A549 (cell line): ENCODE results near the gene C1QTNF7. TPM values are rescaled to one million over a fixed set of nuclear protein-coding genes. Genes with fewer than 3 reads are reported as not detected.

Experiments used
- ATAC-seq, 2 experiments: fragments of 200-7000 bp in 1 of 2; fragments of >200 bp in 1 of 2; cut with Nextera tagmentation in 1 of 2; cut with Tn5 transposase in 1 of 2; 3 replicates each; pipeline versions ENCODE4 v1.8.0 to v1.9.1; 2018 to 2020; ENCODE audit warnings: mild to moderate bottlenecking in 1 of 2, moderate library complexity in 1 of 2
- CTCF ChIA-PET: fragments of 300-600 bp; sonication (Branson Sonifier 250); formaldehyde crosslinking; extraction: SDS; loops from one replicate; lab custom pipeline; 2021; ENCODE audit warnings: antibody characterized with exemption, inconsistent platforms; lab: Yijun Ruan, JAX
- POLR2A ChIA-PET: fragments of 350-600 bp; formaldehyde crosslinking; extraction: SDS; loops from one replicate; lab custom pipeline; 2021; ENCODE audit warnings: antibody characterized with exemption, inconsistent platforms; lab: Yijun Ruan, JAX
- DNase-seq, 2 experiments: peaks; one replicate each; pipeline versions ENCODE4 v3.0.0 to v3.0.0-alpha.2; 2011 to 2016; ENCODE audit warnings: low read depth in 1 of 2, low spot score in 1 of 2
- FAIRE-seq: peaks from 2 replicates; lab custom pipeline; 2011; peaks lifted over from hg19 to GRCh38; lab: Jason Lieb, UNC
- H3K27ac ChIP-seq, 2 experiments: fragments of >200 bp; sonication (Bioruptor Twin); formaldehyde crosslinking; 3 replicates each; pipeline ENCODE4 v1.5.1; 2016 to 2017
- H3K4me1 ChIP-seq: fragments of >200 bp; sonication (Bioruptor Twin); formaldehyde crosslinking; 3 replicates; pipeline ENCODE4 v1.6.1; 2016
- H3K4me2 ChIP-seq: fragments of >200 bp; sonication (Bioruptor Twin); formaldehyde crosslinking; 3 replicates; pipeline ENCODE4 v1.6.1; 2016
- H3K4me3 ChIP-seq: fragments of >200 bp; sonication (Bioruptor Twin); formaldehyde crosslinking; 3 replicates; pipeline ENCODE4 v1.5.1; 2016
- H3K9me3 ChIP-seq: fragments of >200 bp; sonication (Bioruptor Twin); formaldehyde crosslinking; 3 replicates; pipeline ENCODE4 v1.6.1; 2016
- ATOH8 ChIP-seq: fragments of 250-450 bp; sonication (Bioruptor Pico); IDR thresholded peaks from 2 replicates; pipeline ENCODE4 v1.5.0; 2020; ENCODE audit warnings: low read depth, mild to moderate bottlenecking, moderate library complexity
- CBX2 ChIP-seq: fragments of 200-600 bp; sonication (generic); IDR thresholded peaks from 2 replicates; pipeline ENCODE4 v1.6.1; 2016; ENCODE audit warnings: low read depth, mild to moderate bottlenecking, borderline replicate concordance
- CHD2 ChIP-seq: fragments of 150-350 bp; IDR thresholded peaks from 2 replicates; pipeline ENCODE4 v1.6.1; 2014; ENCODE audit warnings: low read length; ENCODE audit not compliant: partially characterized antibody
- EHMT2 ChIP-seq: fragments of 200-600 bp; sonication (generic); IDR thresholded peaks from 2 replicates; pipeline ENCODE4 v1.6.1; 2016; ENCODE audit warnings: antibody characterized with exemption, low read depth, mild to moderate bottlenecking, moderate library complexity
- ELK1 ChIP-seq: fragments of 150-350 bp; IDR thresholded peaks from 2 replicates; pipeline ENCODE4 v1.6.1; 2014; ENCODE audit warnings: low read depth, mild to moderate bottlenecking, low read length
- HDAC2 ChIP-seq: fragments of 200-600 bp; sonication (generic); IDR thresholded peaks from 2 replicates; pipeline ENCODE4 v1.6.1; 2016
- HMGXB4 ChIP-seq: fragments of 250-450 bp; sonication (Bioruptor Pico); IDR thresholded peaks from 2 replicates; pipeline ENCODE4 v1.5.0; 2021; ENCODE audit warnings: mild to moderate bottlenecking, moderate library complexity, borderline replicate concordance
- HOXA7 ChIP-seq: fragments of 250-450 bp; sonication (Bioruptor Pico); IDR thresholded peaks from 2 replicates; pipeline ENCODE4 v1.5.0; 2020; ENCODE audit warnings: mild to moderate bottlenecking, moderate library complexity
- JUNB ChIP-seq: fragments of >200 bp; sonication (Bioruptor Twin); formaldehyde crosslinking; IDR thresholded peaks from 2 replicates; pipeline ENCODE4 v1.6.1; 2016
- KDM5A ChIP-seq: fragments of 200-600 bp; sonication (generic); IDR thresholded peaks from 2 replicates; pipeline ENCODE4 v1.6.1; 2016; ENCODE audit warnings: antibody characterized with exemption, mild to moderate bottlenecking
- MAFK ChIP-seq: fragments of 450-650 bp; IDR thresholded peaks from 2 replicates; pipeline ENCODE4 v1.6.1; 2014; ENCODE audit not compliant: partially characterized antibody
- MAZ ChIP-seq: fragments of 150-350 bp; IDR thresholded peaks from 2 replicates; pipeline ENCODE4 v1.6.1; 2014; ENCODE audit warnings: antibody characterized with exemption, low read depth, low read length, borderline replicate concordance
- PHF8 ChIP-seq: fragments of 200-600 bp; sonication (generic); IDR thresholded peaks from 2 replicates; pipeline ENCODE4 v1.6.1; 2016; ENCODE audit warnings: low read depth, mild to moderate bottlenecking, antibody characterized with exemption, moderate library complexity, borderline replicate concordance
- POLR2A ChIP-seq: IDR thresholded peaks from 2 replicates; pipeline ENCODE4 v1.6.1; 2012; ENCODE audit warnings: mild to moderate bottlenecking, low read length
- POLR2AphosphoS2 ChIP-seq: conservative IDR thresholded peaks from 2 replicates; pipeline ENCODE4 v1.6.1; 2012; ENCODE audit warnings: low read length, improper control_type of control experiment, inconsistent platforms
- RFX5 ChIP-seq: fragments of 450-650 bp; IDR thresholded peaks from 2 replicates; pipeline ENCODE4 v1.7.1; 2014; ENCODE audit warnings: antibody characterized with exemption, mild to moderate bottlenecking, moderate library complexity
- TFCP2L1 ChIP-seq: fragments of 250-450 bp; sonication (Bioruptor Pico); IDR thresholded peaks from 2 replicates; pipeline ENCODE4 v1.5.0; 2021; ENCODE audit warnings: mild to moderate bottlenecking
- TP53 ChIP-seq: fragments of 250-450 bp; sonication (Bioruptor Pico); IDR thresholded peaks from 2 replicates; pipeline ENCODE4 v1.5.0; 2021; ENCODE audit warnings: mild to moderate bottlenecking, moderate library complexity
- ZC3H11A ChIP-seq: fragments of 450-650 bp; IDR thresholded peaks from 2 replicates; pipeline ENCODE4 v1.6.1; 2014; ENCODE audit warnings: antibody characterized with exemption, mild to moderate bottlenecking
- ZNF302 ChIP-seq: fragments of 250-450 bp; sonication (Bioruptor Pico); IDR thresholded peaks from 2 replicates; pipeline ENCODE4 v1.9.0; 2021; ENCODE audit warnings: inconsistent platforms, mild to moderate bottlenecking, moderate library complexity
- WGBS: methylation state at CpG from one replicate; pipeline ENCODE4 v1.1.6; 2017; ENCODE audit errors: missing lambda C conversion rate; 5-methylcytosine and 5-hydroxymethylcytosine counted together
- polyA plus RNA-seq, 4 experiments: library from polyadenylated mRNA; depleted of rRNA in 3 of 4; stranded (reverse); fragments of >200 nt; fragmentation: RNase III in 1 of 4; extraction: RNeasy Plus Mini Kit Qiagen cat#74134 plus additional on column Dnase treatment in 1 of 4; gene quantifications; 2 replicates in 3 of 4; 3 replicates in 1 of 4; pipeline ENCODE4 v1.2.3, GENCODE V29; 2011 to 2017
- small RNA-seq, 6 experiments: library from RNA; depleted of rRNA; stranded (forward); fragments of <200 nt; gene quantifications; one replicate each; pipeline ENCODE3, GENCODE V24; 2012

The C1QTNF7 gene
- polyA plus RNA-seq, 2 of the 4 experiments (the other 2 are of a cell fraction): not detected

GRCh38 chr4:15489551-15489950 is 61.7 kb downstream of the C1QTNF7 start (continued):
- TF ChIP-seq POLR2AphosphoS2 (no peak), ATOH8 (CRISPR knock-in tag) (no peak), HOXA7 (no peak), JUNB (no peak)

- Histone ChIP-seq H3K4me1 (no peaks in the 10 kb centered on the region), H3K27ac (no peak overlapping the region), H3K4me2 (no peak overlapping the region), H3K9me3 (peaks cover 13% of the 10 kb centered on the region; the same call in 1 of the 3 replicates), H3K4me3 (no peak overlapping the region)
- DNase-seq (no peak), FAIRE-seq (no peak), ATAC-seq (no peak)
- TF ChIP-seq PHF8 (no peak), MAFK (no peak), HMGXB4 (CRISPR knock-in tag) (no peak)
- ChIA-PET CTCF (interaction anchor here (1.3 kb wide), 1 partner anchor 286 kb away, joined by 3 read pairs; no protein-coding TSS in a partner anchor), POLR2A (interaction anchor here (0.6 kb wide), 1 partner anchor 286 kb away, joined by 4 read pairs; no protein-coding TSS in a partner anchor)
These were observed 65.6 kb downstream of the C1QTNF7 start for GRCh38 chr4:15493411-15493810.

GRCh38 chr4:15495621-15496020 is 67.8 kb downstream of the C1QTNF7 start:
- ATAC-seq (no peak), FAIRE-seq (no peak), DNase-seq (no peak)
- no peak overlapping the region for H3K27ac ChIP-seq
- H3K4me2 ChIP-seq: no peak overlapping the region
- H3K4me1 ChIP-seq: no peaks in the 10 kb centered on the region
- H3K9me3 ChIP-seq: peaks cover 13% of the 10 kb centered on the region; the same call in 1 of the 3 replicates
- WGBS: 100% methylated on average over 1 of the region's 1 CpG
- TF ChIP-seq POLR2A (no peak), ZNF302 (CRISPR knock-in tag) (no peak), EHMT2 (no peak), ZC3H11A (no peak), TFCP2L1 (CRISPR knock-in tag) (no peak), CBX2 (no peak), CHD2 (no peak), TP53 (CRISPR knock-in tag) (no peak), HDAC2 (no peak), ELK1 (no peak), MAZ (no peak), RFX5 (no peak), KDM5A (no peak)
- ChIA-PET POLR2A (no interaction called here), CTCF (interaction anchor here (1.0 kb wide), 1 partner anchor 14 kb away, joined by 3 read pairs; no protein-coding TSS in a partner anchor)
- no peak overlapping the region for H3K4me3 ChIP-seq

Small RNA genes within 50 kb of the gene (small RNA-seq; reads per million reads assigned to genes)
- 0 reads per million in 6 experiments for gene AC007016.1

Other genes with a start within 250 kb of the C1QTNF7 start
- 18.8 and 23.3 TPM in 2 replicates for gene CC2D2A, start 41.8 kb downstream of the C1QTNF7 start, polyA plus RNA-seq (2011; rRNA removed)
- 10.1 to 11.3 TPM (median 10.7 TPM) in 3 replicates for gene CC2D2A, start 41.8 kb downstream of the C1QTNF7 start, polyA plus RNA-seq (2017; fragmentation: RNase III; extraction: RNeasy Plus Mini Kit Qiagen cat#74134 plus additional on column Dnase treatment)
- 33.0 and 45.4 TPM in 2 replicates for gene FBXL5, start 227.3 kb downstream of the C1QTNF7 start, polyA plus RNA-seq (2011; rRNA removed)
- gene FBXL5, start 227.3 kb downstream of the C1QTNF7 start, polyA plus RNA-seq (2017; fragmentation: RNase III; extraction: RNeasy Plus Mini Kit Qiagen cat#74134 plus additional on column Dnase treatment): 44.2 to 46.7 TPM (median 44.2 TPM) in 3 replicates